ENCODE data around the gene SLC29A1.

DNA sequence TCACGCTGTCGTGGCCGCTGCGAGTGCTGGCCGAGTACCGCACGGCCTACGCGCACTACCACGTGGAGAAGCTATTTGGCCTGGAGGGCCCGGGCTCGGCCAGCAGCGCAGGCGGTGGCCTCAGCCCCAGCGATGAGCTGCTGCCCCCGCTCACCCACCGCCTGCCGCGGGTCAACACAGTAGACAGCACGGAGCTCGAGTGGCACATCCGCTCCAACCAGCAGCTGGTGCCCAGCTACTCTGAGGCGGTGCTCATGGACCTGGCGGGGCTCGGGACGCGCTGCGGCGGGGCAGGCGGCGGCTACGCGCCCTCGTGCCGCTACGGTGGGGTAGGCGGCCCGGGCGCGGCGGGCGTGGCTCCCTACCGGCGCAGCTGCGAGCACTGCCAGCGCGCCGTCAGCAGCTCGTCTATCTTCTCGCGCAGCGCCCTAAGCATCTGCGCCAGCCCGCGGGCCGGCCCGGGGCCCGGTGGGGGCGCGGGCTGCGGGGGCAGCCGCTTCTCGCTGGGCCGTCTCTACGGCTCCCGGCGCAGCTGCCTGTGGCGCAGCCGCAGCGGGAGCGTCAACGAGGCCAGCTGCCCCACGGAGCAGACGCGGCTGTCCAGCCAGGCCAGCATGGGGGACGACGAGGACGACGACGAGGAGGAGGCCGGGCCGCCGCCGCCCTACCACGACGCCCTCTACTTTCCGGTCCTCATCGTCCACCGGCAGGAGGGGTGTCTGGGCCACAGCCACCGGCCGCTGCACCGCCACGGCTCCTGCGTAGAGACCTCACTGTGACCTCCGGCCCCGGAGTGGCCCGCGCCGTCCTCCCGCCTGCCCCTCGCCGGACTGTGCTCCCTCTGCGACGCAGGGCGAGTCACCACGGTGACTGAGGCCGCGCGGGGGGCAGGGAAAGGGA is 52.6 kb downstream of the SLC29A1 start:
- TF ChIP-seq, protein P1, sequence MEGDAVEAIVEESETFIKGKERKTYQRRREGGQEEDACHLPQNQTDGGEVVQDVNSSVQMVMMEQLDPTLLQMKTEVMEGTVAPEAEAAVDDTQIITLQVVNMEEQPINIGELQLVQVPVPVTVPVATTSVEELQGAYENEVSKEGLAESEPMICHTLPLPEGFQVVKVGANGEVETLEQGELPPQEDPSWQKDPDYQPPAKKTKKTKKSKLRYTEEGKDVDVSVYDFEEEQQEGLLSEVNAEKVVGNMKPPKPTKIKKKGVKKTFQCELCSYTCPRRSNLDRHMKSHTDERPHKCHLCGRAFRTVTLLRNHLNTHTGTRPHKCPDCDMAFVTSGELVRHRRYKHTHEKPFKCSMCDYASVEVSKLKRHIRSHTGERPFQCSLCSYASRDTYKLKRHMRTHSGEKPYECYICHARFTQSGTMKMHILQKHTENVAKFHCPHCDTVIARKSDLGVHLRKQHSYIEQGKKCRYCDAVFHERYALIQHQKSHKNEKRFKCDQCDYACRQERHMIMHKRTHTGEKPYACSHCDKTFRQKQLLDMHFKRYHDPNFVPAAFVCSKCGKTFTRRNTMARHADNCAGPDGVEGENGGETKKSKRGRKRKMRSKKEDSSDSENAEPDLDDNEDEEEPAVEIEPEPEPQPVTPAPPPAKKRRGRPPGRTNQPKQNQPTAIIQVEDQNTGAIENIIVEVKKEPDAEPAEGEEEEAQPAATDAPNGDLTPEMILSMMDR (IDR thresholded peaks at IDR 0.05), result no peak
- no peak for TF ChIP-seq POLR2A (IDR thresholded peaks at IDR 0.05)
